CMK (cell line): ENCODE results near the gene ZNF552.

Experiments used
- DNase-seq: peaks from one replicate; pipeline ENCODE4 v3.0.0-alpha.2; 2010; ENCODE audit warnings: low read depth

The ZNF552 gene

DNA sequence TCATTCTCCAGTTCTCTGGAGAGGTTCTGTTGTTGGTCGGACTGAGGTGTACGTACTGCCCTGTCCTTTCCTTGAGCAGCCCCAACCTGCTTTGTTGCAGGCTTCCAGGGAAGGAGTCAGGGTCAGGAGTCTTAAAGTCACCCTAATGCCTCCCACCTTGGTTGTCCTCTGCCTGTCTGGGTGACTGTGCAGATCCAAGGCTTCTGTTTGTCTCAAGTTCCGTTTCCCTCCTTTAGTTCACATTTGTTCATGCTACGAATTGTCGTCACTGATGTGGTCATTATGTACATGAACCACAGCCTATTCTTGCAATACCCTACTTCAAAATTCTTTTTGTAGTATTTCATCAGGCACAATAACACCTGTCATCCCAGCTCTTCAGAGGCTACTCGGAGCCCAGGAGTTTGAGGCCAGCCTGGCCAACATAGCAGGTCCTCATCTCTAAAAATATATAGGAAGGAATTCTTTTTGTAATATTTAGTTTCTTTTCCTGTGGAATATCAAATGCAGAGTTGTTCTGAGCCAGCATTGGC lies 37.9 kb downstream of the ZNF552 start:
- no peak for DNase-seq

DNA sequence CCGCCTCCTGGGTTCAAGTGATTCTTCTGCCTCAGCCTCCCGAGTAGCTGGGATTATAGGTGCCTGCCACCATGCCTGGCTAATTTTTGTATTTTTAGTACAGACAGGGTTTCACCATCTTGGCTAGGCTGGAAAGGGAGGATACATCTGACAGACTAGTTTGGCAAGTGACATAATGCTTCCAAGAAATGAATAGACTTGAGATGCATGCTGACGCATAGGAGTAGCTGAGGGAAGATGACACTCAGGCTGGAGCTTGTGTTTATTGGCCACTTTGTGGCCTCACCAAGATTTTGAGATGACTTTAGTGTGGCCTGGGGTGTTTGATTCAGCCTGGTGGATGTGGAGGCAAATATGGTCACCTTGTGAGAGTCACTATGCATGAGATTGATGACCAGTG lies 41.2 kb downstream of the ZNF552 start:
- no peak for DNase-seq

DNA sequence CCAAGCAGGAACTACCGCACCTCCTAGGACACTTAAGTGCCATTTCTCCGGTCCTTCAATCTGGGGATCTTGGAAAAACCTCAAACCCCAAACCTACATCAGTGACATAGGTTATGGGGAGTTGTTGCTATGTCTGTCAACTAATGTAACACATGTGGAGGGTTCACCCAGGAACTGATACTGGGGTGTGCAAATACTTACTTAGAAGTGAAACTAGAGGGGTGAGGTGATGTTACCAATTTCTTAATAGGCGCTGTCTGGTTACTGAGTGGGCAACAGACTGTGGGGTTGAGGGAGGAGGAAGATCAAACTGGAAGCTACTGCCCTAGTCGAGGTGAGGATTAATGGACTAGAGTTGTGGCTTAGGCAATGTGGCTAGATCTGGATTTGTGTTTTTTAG lies 43.3 kb downstream of the ZNF552 start:
- DNase-seq, result no peak

DNA sequence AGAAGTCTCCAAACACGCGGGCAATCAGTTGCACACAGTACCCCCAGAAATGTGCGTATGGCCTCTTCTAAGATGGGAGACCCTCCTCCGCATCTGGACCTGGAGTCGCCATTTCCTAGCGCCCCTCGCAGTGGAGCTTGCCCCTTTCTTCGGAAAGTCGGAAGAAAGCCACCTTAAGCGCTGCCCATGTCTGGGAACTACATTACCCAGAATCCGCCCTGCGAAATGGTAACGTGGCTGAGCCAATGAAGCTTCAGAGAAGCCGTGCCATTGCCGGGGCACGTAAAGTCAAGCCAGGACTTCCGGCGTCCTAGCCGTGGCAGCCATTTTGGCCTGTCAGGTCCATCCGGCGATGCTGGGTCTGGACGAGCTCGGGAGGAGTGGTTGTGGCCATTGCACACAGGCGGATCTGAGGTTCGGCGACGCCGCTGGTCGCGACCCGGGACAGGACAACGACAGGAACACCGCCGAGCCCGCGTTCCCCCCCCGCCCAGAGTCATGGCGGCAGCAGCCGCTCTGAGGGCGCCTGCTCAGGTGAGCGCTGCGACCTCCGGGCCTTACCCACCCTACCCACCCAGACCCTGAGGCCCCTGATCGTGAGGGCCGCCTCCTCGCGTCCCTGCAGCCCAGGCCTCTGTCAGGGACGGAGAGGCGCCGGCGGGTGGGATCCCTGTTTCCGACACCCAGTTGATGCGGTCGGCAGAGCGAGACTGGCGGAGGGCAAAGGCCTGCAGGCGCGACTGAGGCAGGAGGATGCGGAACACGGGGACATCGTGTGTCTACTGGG lies 45.2 kb downstream of the ZNF552 start, which contains the start of gene ZNF586:
Gene ZNF586, plus strand, starts transcription at position 332 of the 787 bp plus-strand sequence. Its CDS starts 167 bp downstream, at position 499.
- peak; percentile 87 for DNase-seq

DNA sequence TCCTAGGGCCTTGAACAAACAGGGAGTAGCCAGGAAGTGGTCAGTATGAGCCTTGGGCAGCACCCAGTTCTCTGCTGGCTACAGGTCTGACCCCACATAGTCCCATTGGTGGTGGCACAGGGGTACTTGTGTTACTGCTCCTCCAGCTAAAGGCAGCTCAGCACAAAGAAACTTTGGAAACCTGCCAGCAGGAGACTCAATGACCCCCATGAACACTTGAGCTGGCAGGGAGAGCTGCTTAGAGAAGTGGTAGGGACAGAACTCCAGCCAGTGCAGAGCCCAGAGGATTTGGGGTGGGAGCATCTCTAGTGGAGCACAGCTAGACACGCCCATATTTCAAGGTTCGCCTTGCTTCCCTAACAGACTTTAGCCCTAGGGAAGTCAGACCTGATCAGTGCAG lies 55.6 kb downstream of the ZNF552 start:
- DNase-seq, result no peak

DNA sequence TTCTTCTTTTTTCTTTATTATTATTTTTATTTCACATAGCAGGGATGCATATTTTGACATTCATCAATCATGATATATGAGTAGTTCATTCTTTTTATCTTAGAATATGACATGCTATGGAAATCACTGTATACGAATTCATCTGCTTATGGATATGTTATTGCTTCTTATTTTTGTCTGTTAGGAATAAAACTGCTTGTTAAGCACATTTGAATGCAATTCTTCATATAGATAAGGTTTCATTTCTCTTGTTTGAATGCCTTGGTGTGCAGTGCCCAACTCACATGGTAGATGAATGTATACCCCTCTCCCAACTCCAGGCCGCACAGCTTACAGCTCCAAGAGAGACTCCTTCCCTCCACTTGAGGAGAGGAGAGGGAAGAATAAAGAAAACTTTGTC lies 56.8 kb downstream of the ZNF552 start:
- no peak for DNase-seq
